GM19463 (cell line): Measurements from ENCODE around the gene TNS1.

Experiments
- ATAC-seq: cut with Tn5 transposase; IDR thresholded peaks from one replicate; pipeline ENCODE4 v1.9.1; 2021; ENCODE audit warnings: mild to moderate bottlenecking, moderate library complexity; ENCODE audit not compliant: unreplicated experiment

TNS1 gene

GRCh38 chr2:217838409-217838831, 164.4 kb downstream of the TNS1 start:
- no peak for ATAC-seq

- ATAC-seq: no peak
Observed at GRCh38 chr2:217837530-217837929, 165.3 kb downstream of the TNS1 start.

DNA sequence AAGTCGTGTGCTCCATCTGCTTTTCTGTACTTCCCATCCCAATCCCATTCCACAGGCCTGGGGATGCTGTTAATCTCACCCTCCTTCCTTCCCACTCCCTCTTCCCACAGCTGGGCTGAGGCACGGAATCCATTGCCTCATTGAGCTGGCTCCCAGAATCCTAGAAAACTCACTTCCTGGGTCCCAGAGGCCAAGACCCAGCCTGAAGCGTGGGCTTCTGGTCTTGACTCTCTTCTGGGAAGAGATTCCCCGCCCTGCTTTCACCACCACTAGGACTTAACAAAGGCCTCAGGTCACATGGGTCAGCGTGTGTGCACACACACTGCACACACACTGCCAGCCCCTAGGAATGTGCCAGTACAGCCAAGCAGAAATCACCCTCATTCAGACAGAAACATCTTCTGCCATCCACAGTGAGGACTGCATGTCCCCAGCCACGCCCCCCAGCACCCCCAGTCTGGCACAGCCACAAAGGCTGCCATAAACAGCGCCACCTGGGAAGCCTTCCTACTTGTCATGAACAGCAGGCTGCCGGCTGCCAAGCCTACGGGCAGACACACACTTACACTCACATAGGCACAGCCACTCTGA, 165.8 kb downstream of the TNS1 start:
- ATAC-seq: no peak

DNA sequence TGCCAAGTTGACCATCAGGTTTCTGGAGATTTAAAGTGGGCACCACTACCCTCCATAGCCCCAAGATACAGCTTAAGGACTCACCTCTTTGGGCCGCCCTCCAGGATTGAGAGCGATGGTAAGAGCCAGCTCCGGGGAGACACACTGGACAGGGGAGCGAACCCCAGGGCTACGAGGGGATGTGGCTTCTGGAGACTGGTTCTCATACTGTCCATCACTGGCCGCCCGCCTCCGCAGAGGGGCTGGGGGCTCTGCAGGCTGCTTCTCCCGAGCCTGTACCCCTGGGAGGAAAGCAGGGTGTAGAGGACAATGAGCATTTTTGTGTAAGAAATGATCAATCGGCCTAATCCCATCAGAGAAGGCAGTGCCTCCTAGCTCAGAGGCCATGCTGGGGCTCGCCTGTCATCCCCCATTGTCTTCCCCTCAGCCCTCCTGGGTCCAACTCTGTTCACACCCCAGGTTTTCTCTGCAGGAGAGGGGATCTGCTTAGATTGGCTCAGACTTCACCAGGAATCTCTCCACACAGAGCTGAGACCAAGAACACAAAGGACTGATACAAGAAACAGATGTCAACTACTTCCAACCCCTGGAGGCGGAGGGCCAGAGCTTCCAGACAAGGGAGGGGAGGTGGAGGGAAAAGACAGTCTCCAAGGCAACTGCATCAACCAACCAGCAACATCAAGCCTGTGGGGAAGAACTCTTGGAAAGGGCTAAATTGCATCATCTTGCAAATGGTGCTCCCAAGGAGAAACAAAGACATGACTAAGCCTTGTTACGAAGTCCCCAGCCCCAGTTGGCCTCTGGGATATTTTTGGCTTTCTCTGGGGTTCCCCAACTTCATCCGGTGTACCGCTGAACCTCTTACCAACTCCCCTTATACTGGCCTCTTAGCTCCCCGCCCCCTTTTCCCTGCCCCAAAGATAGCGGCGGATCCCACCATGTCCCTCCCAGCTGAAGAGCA, 166.6 kb downstream of the TNS1 start:
- no peak for ATAC-seq

DNA sequence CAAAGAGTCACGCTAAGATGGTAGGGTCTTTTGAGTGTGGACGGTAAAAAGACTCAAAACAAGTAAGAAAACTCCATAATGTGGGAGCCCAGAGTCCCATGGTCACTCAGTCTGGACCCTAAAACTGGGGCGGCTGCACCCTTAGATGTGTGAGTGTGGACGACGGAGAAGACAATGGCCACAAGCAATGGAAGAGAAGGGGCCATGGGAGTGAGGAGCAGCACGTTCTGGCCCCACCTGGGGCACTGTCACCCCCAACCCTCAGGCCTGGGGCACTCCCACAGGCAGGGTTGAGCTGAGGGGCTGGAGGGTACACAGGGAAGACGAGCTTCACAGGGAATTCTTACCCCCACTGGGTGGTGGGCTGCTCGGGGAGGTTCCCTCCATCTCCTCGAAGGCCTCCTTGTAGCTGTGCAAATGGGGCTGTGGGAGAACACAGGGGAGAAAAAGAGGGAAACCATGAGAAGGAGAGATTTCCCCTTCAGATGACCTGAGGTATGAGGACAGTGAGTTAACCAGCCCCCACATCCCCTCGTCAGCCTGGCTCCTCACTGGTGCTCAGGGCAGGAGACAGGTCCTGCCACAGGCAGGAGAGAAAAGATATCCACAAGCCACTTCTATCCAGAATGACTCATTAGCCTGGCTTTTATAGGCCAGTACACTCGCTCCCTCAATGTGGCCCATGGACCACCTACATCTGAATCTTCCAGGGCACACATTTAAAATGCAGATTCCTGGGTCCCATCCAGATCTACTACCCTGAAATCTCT, 167.9 kb downstream of the TNS1 start:
- no peak for ATAC-seq

DNA sequence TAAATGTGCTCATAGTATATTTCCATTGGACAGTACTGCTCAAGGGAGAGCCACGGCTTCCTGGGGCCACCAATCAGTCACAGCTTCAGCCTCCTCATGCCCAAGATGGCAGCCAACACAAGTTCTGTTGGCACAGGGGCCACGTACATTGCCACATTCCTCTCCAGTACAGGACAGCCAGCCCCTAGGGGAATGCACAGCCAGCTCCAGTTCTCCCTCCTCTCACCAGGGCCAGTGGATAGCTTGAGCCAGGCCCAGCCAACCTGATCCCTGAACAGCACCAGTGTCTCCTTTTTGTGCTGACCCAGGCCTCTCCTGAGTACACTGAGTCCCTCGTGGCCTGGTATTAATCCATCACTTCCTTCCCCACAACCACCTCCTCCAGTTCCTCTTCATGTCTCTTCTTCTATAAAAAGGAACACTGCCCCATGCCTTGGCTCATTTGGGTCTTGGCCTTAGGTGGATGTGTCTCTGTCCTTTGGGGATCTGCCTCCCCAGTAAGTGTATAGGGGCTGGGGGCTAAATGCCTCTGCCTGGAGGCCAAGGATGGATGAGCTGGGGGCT, 168.7 kb downstream of the TNS1 start:
- no peak for ATAC-seq

DNA sequence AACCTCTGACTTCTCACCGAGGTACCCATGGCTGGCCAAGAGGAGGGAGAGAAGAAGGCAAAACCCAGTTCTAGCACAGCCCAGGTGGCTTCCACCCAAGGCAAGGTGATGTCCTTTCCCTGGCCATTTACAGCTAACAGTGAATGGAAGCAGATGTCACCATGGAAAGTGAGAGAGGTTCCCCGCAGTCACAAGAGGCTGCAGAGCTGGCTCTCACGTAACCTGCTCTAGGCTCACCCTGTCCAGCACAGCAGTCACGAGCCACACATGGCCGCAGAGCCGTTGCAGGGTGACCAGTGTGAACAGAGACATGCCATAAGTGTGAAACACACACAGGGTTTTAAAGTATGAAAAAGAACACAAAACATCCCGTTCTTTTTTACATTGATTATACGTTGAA, 169.4 kb downstream of the TNS1 start:
- no peak for ATAC-seq

DNA sequence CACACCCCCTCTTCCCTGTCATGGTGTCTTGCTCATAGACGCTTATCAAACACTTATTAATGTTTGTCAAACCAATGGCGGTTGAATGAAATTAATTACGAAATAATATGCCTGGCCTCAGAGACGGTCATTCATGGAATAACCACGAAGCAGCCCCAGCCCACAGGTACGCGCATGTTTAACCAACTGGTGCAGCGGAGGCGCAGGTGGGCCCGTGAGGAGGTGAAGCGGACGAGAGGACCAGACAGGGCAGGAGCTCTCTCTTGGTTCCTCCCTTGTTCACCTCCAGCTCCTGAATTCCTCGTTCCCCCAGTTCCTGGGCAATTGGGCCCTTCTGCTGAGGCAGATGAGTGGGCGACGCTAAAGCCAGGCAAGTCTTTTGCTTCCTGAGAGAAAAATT, 169.8 kb downstream of the TNS1 start:
- no peak for ATAC-seq

DNA sequence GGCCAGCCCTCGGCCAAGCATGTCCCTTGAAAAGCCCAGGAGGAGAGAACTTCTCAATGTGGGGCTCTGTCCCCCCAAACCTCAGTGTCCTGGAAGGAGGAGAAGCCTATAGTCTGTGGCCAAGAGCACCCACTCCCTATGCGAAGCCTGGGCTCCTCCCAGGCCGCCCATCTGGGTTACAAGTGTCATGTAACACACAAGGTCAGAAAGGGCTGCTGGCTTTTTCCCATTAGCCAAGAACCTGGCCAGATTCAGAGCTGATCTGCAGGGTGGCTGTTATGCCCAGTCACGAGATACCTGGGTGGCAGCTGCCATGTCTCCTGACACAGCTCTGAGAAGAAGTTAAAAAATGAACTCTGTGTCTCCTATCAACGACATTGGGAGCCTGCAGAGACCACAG, 170.7 kb downstream of the TNS1 start:
- no peak for ATAC-seq

GRCh38 chr2:217831306-217831705, 171.5 kb downstream of the TNS1 start:
- no peak for ATAC-seq

DNA sequence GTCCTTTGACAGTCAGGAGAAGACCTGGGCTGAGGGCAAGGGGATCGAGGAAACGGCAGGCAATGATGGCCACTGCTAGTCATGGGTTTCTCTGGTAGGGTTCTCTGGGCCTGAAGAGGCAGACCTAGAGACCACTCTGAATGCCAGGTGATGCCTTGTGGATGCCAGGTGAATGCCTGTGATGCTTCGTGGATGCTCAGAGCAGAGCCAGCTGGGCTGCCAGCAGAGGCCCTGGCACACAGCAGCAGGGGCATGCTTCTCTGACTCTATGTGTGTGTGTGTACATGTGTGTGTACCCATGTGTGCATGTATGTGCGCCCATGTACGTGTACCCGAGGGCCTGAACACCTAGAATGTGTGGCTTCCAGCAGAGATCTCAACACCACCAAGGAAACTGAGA, 172.0 kb downstream of the TNS1 start:
- ATAC-seq: no peak

- ATAC-seq: no peak
Observed at GRCh38 chr2:217830061-217830460, 172.7 kb downstream of the TNS1 start.

GRCh38 chr2:217829420-217829819, 173.4 kb downstream of the TNS1 start:
- ATAC-seq: no peak

GRCh38 chr2:217828336-217828735, 174.5 kb downstream of the TNS1 start:
- ATAC-seq: no peak

DNA sequence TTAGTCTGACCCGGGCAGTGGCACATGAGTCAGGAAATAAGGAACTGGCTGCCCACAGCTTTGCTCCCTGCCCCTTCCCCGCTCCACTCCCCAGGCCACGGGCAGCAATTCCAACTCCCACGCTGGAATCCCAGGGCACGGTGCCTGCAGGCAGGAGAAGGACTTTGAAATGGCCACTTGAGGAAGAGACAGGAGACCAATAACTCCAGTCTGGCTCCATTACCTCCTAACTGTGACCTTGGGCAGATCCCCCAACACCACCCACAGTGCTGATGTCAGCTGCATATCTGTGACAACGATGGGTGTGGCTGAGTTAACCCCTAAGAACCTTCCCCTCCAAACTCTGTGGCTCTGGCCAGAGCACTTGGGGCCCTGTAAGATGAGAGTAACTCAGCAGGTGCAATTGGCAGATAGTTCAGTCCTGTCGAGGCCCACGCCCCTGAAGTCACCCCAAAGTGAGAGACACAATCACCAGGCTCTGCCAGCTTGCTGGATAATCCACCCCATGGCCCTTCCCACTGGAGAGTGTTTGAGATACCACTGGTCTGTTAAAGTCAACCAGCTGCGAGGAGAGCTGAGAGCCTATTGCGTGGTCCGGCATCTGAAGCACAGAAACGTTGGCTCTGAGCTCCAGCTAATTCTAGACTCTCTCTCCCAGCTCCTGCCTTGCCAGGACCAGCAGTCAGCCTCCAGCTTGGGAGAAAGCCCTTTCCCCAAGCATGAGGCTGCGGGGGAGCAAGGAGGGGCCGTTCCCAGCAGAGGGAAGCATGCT, 175.2 kb downstream of the TNS1 start:
- ATAC-seq: no peak

GRCh38 chr2:217826991-217827390, 175.8 kb downstream of the TNS1 start:
- no peak for ATAC-seq

- ATAC-seq: no peak
Observed at GRCh38 chr2:217826520-217826919, 176.3 kb downstream of the TNS1 start.

GRCh38 chr2:217825469-217826235, 177.1 kb downstream of the TNS1 start:
- no peak for ATAC-seq

DNA sequence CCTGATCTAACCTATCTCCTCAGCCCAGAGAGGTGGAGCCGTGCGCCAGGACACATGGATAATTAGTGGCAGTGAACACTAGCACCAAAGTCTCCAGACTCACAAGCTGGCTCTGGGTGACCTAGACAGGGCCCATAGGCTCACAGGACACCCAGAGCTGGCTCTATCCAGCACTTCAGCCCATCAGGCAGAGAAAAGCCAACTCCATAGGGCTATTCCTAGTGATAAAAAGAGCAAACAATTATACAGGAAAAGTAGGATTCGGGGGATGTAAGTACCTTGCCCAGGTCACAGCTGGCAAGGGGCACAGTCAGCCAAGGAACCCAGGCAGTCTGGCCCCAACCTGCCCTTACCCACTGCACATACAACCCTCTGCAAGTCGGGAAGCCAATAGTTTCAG, 178.6 kb downstream of the TNS1 start:
- ATAC-seq: no peak

GRCh38 chr2:217823626-217824025, 179.2 kb downstream of the TNS1 start:
- no peak for ATAC-seq
